Measurements from ENCODE around the gene MLLT3.

DNA sequence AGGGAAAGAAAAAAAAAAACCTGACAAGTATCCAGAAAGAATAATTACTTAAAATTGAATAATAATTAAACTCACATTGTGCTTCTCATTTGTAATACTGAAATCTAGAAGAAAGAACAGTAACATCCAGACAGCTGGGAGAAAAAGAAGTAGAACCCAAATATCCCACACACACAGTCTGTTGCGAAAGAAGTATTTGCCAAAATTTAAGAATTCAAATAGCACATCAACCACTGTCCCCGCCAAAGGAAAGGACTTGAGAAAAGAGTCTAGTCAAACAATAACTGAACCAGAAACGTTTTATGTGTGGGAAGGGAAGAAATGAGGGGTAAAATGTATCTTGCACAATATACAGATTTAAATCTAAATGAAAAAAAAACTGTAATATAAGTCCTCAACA lies 202.8 kb downstream of the MLLT3 start:
- TF ChIP-seq, protein P1, sequence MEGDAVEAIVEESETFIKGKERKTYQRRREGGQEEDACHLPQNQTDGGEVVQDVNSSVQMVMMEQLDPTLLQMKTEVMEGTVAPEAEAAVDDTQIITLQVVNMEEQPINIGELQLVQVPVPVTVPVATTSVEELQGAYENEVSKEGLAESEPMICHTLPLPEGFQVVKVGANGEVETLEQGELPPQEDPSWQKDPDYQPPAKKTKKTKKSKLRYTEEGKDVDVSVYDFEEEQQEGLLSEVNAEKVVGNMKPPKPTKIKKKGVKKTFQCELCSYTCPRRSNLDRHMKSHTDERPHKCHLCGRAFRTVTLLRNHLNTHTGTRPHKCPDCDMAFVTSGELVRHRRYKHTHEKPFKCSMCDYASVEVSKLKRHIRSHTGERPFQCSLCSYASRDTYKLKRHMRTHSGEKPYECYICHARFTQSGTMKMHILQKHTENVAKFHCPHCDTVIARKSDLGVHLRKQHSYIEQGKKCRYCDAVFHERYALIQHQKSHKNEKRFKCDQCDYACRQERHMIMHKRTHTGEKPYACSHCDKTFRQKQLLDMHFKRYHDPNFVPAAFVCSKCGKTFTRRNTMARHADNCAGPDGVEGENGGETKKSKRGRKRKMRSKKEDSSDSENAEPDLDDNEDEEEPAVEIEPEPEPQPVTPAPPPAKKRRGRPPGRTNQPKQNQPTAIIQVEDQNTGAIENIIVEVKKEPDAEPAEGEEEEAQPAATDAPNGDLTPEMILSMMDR (IDR thresholded peaks at IDR 0.05; ENCODE audit: low read length): no peak
- TF ChIP-seq EZH2 (optimal IDR thresholded peaks at IDR 0.05; ENCODE audit: low read depth, low read length) (no peak), EZH2phosphoT487 (IDR thresholded peaks at IDR 0.05; ENCODE audit: low read length) (no peak)

All from MM.1S (cell line).